GM18951 (cell line): ENCODE measurements around the gene EPB41L1.

ENCODE experiments used
- POLR2A ChIP-seq: IDR thresholded peaks from 4 replicates; pipeline ENCODE4 v1.6.1; 2011; ENCODE audit warnings: mild to moderate bottlenecking; ENCODE audit not compliant: insufficient read length, insufficient read depth; ENCODE audit errors: extremely low read depth
- in situ Hi-C: fragments of 300-500 bp; cut with MboI; formaldehyde crosslinking; loops from one replicate; pipeline ENCODE4 v1.12.0; 2022; ENCODE audit warnings: low sequenced_read_pairs, mixed read lengths, inconsistent platforms; ENCODE audit not compliant: unreplicated experiment

The EPB41L1 gene

DNA sequence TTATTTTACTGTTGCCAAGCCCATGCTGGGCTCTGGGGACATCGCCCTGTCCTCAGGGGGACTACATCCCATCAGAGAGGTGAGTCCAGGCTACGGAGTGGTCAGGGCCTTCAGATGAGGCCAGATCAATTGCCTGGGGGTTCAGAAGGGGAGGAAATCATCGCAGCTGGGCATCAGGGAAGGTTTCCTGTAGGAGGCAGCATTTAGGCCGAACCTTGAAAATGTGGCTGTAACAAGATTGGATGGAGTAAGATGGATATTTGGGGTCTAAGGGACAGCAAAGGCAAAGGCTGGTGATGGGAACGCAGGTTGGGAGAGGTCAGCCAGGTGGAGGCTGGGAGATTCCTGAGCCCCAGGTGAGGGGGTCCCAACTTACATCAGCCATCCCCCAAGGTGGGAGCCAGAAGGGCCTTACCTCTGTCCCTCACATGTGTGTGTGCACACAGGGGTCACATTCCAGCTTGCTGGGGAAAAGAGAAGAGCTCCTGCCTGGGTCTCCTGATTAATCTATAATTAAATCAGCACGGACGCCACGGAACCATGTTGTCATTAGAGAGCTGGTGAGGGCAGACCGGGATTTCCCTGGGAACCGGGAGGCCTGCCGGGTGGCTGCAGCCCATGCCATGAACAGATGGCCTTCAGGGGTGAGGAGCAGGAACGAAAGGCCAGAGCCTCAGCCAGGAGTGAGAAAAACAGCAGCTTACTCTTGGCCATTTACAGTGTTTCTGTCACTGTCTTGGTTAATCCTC lies 121.1 kb downstream of the EPB41L1 start:
- in situ Hi-C loops: loop anchor here (10.0 kb wide), 1 partner anchor 149 kb away; no protein-coding TSS in a partner anchor
- no peak for TF ChIP-seq POLR2A

DNA sequence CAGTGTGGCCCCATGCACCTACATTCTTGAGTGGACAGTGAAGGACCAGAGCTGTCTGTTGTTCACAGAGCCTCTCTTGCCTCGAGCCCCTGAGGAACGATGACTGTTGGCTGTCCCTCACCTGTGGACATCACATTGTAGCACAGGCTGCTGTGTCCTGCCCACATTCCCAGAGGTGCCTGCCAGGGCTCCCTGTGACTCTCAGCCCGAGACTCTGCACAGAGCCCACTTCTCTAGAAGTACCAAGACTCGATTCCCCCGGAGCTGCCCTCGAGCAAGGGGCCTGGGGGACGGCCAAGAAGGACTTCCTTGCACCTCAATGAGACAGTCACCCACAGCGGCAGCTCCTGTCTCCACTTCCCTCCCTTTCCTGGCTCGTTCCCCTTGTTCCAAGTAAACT lies 123.0 kb downstream of the EPB41L1 start:
- TF ChIP-seq POLR2A: no peak
- in situ Hi-C loops: loop anchor here (10.0 kb wide), 1 partner anchor 147 kb away; no protein-coding TSS in a partner anchor

DNA sequence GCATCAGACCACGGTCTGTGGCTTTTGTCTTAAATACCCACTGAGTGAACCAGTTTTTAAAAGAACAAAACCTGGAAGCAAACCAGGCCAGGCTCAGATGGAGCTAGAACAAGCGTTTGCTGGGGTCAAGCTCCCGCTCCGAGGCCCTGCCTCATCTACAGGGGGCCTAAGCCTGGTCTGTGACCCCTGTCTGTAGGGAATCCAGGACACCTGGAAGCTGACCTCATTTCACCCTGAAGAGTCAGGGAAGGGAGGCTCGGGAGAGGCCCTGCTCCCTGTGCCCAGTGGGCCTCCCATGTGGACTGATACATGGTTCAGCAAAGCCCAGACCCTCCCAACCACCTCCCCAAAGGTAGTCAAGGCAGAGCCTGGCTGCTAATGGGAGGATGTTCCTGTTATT lies 124.8 kb downstream of the EPB41L1 start:
- in situ Hi-C loops: loop anchor here (10.0 kb wide), 1 partner anchor 145 kb away; no protein-coding TSS in a partner anchor
- TF ChIP-seq POLR2A: no peak

DNA sequence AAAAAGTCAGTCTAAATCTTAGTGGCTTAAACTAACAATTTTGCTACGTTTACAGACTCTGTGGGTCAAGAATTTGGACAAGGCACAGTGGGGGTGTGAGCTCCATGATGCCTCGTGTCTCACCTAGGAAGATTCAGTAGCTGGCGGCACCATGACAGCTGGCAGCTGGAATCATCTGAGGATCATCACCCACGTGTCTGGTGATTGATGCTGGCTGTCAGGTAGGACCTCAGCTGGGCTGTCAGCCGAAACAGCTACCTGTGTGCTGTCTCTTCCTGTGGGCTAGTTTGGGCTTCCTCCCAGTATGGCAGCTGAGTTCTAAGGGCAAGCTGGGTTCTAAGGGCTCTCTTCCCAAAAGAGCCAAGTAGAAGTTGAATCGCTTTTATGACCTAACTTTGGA lies 125.2 kb downstream of the EPB41L1 start:
- in situ Hi-C loops: loop anchor here (10.0 kb wide), 1 partner anchor 145 kb away; no protein-coding TSS in a partner anchor

DNA sequence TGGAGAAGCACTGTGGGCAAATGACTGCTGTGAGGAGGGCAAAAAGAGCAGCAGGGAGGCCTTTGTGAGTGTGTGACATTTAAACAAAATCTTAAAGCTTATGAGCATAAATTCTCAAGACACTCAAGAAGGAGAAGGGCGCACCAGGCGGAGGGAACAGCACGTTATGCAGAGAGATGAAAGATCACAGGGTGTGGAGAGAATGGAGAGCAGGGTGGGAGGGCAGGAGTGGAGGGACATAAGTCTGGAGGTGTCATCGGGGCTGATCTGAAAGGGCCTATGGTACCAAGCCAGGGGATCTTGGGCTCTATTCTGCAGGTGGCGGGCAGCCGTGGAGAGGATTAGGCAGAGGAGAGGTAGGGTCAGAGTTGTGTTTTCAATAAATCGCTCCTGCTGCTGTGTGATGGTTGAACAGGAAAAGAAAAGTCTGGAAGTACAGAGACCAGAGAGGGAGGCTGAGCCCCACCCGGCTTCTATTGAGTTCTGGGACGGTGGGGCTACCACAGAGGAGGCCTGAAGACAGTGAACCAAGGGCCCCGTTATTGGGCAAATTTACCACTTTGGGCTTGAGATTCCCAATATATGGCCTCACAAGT lies 127.3 kb downstream of the EPB41L1 start:
- TF ChIP-seq POLR2A: no peak
- in situ Hi-C loops: no loop called here

More for the DNA sequence above, 125.2 kb downstream of the EPB41L1 start:
- no peak for TF ChIP-seq POLR2A
